Measurements from ENCODE around the gene ARFGAP1.

The ARFGAP1 gene

GRCh38 chr20:63254232-63254605 is 18.4 kb upstream of the ARFGAP1 start, which contains the start of gene NKAIN4:
Gene NKAIN4 (minus strand): TSS chr20:63254463. CDS start chr20:63254450, 13 bp downstream.
- no peak within 1 kb of the TSS for H3K4me3 ChIP-seq (ENCODE audit: low read depth, low read length)
- TF ChIP-seq, protein P1, sequence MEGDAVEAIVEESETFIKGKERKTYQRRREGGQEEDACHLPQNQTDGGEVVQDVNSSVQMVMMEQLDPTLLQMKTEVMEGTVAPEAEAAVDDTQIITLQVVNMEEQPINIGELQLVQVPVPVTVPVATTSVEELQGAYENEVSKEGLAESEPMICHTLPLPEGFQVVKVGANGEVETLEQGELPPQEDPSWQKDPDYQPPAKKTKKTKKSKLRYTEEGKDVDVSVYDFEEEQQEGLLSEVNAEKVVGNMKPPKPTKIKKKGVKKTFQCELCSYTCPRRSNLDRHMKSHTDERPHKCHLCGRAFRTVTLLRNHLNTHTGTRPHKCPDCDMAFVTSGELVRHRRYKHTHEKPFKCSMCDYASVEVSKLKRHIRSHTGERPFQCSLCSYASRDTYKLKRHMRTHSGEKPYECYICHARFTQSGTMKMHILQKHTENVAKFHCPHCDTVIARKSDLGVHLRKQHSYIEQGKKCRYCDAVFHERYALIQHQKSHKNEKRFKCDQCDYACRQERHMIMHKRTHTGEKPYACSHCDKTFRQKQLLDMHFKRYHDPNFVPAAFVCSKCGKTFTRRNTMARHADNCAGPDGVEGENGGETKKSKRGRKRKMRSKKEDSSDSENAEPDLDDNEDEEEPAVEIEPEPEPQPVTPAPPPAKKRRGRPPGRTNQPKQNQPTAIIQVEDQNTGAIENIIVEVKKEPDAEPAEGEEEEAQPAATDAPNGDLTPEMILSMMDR (IDR thresholded peaks at IDR 0.05; ENCODE audit: borderline replicate concordance, insufficient read depth, low read depth, low read length) = no peak

DNA sequence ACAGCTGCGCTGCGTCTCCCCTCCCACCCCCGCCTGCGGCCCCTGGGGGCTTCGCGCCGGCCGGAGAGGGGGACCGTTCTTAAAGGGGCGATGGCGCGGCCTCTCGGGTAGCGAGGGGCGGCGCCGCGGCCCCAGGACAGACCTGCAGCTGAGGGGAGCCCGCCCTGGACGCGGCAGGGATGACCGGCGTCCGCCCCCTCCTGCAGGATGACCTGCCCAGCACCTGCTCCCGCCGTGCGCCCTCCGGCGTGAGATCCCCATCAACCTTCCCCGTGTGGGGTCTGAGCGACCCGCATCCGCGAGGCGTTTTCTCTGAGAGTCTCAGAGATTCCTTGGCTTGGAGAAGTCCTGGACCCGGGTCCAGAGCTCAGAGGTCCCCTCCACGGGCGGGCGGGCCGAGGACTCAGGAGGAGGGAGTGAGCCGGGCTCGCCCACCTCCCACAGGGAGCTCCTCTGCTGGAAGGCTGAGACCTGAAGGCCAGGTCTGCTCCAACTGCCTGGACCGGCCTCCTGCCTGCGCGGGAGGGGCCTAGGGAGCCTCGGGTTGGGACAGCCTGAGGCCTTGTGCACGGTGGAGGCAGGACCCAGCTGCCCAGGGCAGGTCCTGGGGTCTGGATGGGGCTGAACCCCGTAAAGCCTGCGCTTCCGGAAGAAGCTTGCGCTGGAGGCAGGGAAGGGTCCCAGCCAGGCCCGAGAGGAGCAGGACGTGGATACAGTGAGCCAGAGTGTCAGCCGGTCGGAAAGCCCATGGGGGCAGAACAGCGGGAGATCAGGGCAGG is 17.8 kb upstream of the ARFGAP1 start:
- TF ChIP-seq, protein P1 (IDR thresholded peaks at IDR 0.05; ENCODE audit: borderline replicate concordance, insufficient read depth, low read depth, low read length) = no peak
- H3K4me3 ChIP-seq (ENCODE audit: low read depth, low read length) = no peak overlapping the region

DNA sequence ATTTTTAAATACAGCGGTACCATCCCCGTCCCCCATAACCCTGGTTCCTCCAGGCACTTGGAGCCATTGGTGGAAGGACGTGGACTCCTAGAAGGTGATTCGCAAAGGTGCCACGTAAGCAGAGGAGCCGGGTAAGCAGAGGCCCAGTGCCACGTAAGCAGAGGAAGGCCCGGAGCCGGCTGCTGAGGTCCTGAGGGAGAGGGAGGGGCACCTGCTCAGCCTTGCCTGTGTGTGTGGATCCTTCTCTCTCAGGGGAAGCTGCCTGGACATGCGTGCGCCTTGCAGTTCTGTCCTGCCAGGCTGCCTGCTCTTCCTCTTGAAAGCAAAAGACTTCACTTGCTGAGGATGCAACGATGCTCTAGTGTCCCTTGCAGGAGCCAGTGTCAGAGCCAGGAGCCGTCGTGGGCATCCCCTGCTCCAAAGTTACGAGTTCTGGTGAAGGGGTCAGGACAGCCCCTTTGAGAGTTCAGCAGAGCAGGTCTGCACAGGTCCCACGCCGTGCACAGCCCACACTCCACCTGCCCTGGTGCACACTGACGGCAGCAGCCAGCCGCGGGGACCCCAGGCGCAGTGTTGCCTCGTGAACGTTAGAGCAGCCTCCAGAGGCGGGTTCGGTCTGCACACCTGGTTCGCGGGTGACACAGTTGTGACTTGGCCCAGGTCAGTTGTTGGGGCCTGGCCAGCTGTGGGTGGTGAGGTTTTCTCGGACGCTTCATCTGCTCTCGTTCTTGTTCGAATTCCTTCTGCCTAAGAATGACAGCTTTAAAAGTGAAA is 16.5 kb upstream of the ARFGAP1 start:
- TF ChIP-seq, protein P1 (IDR thresholded peaks at IDR 0.05; ENCODE audit: borderline replicate concordance, insufficient read depth, low read depth, low read length) = no peak
- no peak overlapping the region for H3K4me3 ChIP-seq (ENCODE audit: low read depth, low read length)

GRCh38 chr20:63256954-63257353 is 15.7 kb upstream of the ARFGAP1 start:
- H3K4me3 ChIP-seq (ENCODE audit: low read depth, low read length) = no peak overlapping the region
- TF ChIP-seq, protein P1 (IDR thresholded peaks at IDR 0.05; ENCODE audit: borderline replicate concordance, insufficient read depth, low read depth, low read length) = no peak

DNA sequence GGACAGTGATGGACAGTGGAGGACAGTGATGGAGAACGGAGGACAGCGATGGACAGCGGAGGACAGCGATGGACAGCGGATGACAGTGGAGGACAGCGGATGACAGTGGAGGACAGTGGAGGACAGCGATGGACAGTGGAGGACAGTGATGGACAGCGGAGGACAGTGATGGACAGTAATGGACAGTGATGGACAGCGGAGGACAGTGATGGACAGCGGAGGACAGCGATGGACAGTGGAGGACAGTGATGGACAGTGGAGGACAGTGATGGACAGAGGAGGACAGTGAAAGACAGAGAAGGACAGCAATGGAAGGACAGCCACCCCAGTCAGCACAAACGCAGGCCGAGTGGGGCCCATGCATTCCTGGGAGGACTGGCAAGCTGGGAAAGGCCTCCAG is 15.0 kb upstream of the ARFGAP1 start:
- no peak overlapping the region for H3K4me3 ChIP-seq (ENCODE audit: low read depth, low read length)
- TF ChIP-seq, protein P1 (IDR thresholded peaks at IDR 0.05; ENCODE audit: borderline replicate concordance, insufficient read depth, low read depth, low read length) = no peak

DNA sequence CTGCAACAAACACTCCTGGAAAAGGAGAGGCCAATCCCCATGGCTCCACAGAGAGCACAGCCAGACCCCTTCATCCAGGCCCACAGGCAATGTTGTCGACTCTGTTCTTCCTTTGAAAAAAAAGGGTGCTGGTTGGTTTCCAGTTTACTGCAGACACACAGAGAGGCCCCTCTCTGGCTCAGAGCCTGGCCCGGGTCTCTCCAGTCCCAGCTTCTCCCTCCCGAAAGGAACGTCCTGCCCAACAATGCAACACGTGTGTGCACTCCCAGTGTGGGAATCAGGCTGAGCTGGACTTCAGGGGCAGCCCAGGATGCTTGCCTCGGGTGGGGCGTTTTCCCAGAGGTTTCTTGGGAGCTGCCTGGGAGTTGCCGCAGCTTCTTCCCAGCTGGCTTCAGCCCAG is 13.8 kb upstream of the ARFGAP1 start:
- TF ChIP-seq, protein P1 (IDR thresholded peaks at IDR 0.05; ENCODE audit: borderline replicate concordance, insufficient read depth, low read depth, low read length) = no peak
- H3K4me3 ChIP-seq (ENCODE audit: low read depth, low read length) = no peak overlapping the region
